IMR-90 (cell line): ENCODE measurements around the gene NES. TPM values are rescaled to one million over a fixed set of nuclear protein-coding genes. Genes with fewer than 3 reads are reported as not detected.

Source experiments
- ATAC-seq: fragments of 200-7000 bp; cut with Tn5 transposase; 2 replicates; pipeline ENCODE4 v1.9.1; 2020; ENCODE audit warnings: low read depth, mild to moderate bottlenecking, moderate library complexity
- BruUV-seq: library from RNA; stranded (reverse); fragments of 400-500 nt; replicated peaks from 2 replicates; lab custom pipeline; 2021; lab: Mats Ljungman, UMichigan
- CTCF ChIA-PET: fragments of 300-600 bp; formaldehyde crosslinking; extraction: SDS; loops from one replicate; lab custom pipeline; 2021; ENCODE audit warnings: antibody characterized with exemption; lab: Yijun Ruan, JAX
- POLR2A ChIA-PET: fragments of 300-600 bp; sonication (Branson Sonifier 250); formaldehyde crosslinking; loops from one replicate; lab custom pipeline; 2022; ENCODE audit warnings: antibody characterized with exemption; ENCODE audit not compliant: unreplicated experiment; lab: Charles Lee
- DNase-seq: peaks from one replicate; pipeline ENCODE4 v3.0.0; 2013
- H2AFZ ChIP-seq: replicated peaks from 2 replicates; pipeline ENCODE3; 2013; ENCODE audit warnings: low read length, mild to moderate bottlenecking; ENCODE audit not compliant: poor library complexity
- H2AK5ac ChIP-seq: 2 replicates; pipeline ENCODE4 v1.6.1; 2013; ENCODE audit warnings: low read depth, low read length, inconsistent platforms
- H2AK9ac ChIP-seq: replicated peaks from 2 replicates; pipeline ENCODE3; 2013; ENCODE audit warnings: mild to moderate bottlenecking, low read depth, low read length, moderate library complexity; ENCODE audit not compliant: poor library complexity
- H2BK120ac ChIP-seq: 2 replicates; pipeline ENCODE4 v1.6.1; 2013; ENCODE audit warnings: low read depth, low read length, inconsistent platforms
- H2BK15ac ChIP-seq: 3 replicates; pipeline ENCODE4 v1.6.1; 2013; ENCODE audit warnings: low read depth, low read length, inconsistent platforms
- H2BK20ac ChIP-seq: 2 replicates; pipeline ENCODE4 v1.6.1; 2013; ENCODE audit warnings: low read depth, mild to moderate bottlenecking, inconsistent platforms, low read length, moderate library complexity
- H2BK5ac ChIP-seq: 2 replicates; pipeline ENCODE4 v1.6.1; 2013; ENCODE audit warnings: mild to moderate bottlenecking, low read depth, low read length, inconsistent platforms; ENCODE audit not compliant: poor library complexity, severe bottlenecking
- H3K14ac ChIP-seq: replicated peaks from 2 replicates; pipeline ENCODE4 v1.6.1; 2013; ENCODE audit warnings: low read depth, low read length, inconsistent platforms
- H3K18ac ChIP-seq: 2 replicates; pipeline ENCODE4 v1.6.1; 2013; ENCODE audit warnings: low read depth, low read length, control low read depth
- H3K23ac ChIP-seq: 2 replicates; pipeline ENCODE4 v1.6.1; 2013; ENCODE audit warnings: low read depth, low read length, inconsistent platforms
- H3K27ac ChIP-seq: 2 replicates; pipeline ENCODE4 v1.5.1; 2013; ENCODE audit warnings: mild to moderate bottlenecking, control low read depth, low read length; ENCODE audit not compliant: insufficient read depth
- H3K27me3 ChIP-seq: 2 replicates; pipeline ENCODE4 v1.6.1; 2013; ENCODE audit warnings: low read length; ENCODE audit not compliant: control insufficient read depth, insufficient read depth
- H3K36me3 ChIP-seq: 2 replicates; pipeline ENCODE4 v1.6.1; 2013; ENCODE audit warnings: low read length, mixed read lengths; ENCODE audit not compliant: control insufficient read depth, insufficient read depth
- H3K4ac ChIP-seq: 2 replicates; pipeline ENCODE4 v1.6.1; 2013; ENCODE audit warnings: low read depth, low read length, inconsistent platforms
- H3K4me1 ChIP-seq: 2 replicates; pipeline ENCODE4 v1.6.1; 2013; ENCODE audit warnings: low read length, mixed read lengths; ENCODE audit not compliant: control insufficient read depth, insufficient read depth
- H3K4me2 ChIP-seq: 2 replicates; pipeline ENCODE4 v1.6.1; 2013; ENCODE audit warnings: low read depth, mild to moderate bottlenecking, control low read depth, low read length, moderate library complexity
- H3K4me3 ChIP-seq: 2 replicates; pipeline ENCODE4 v1.5.1; 2013; ENCODE audit warnings: low read depth, mild to moderate bottlenecking, control low read depth, low read length, moderate library complexity; ENCODE audit not compliant: insufficient read depth
- H3K56ac ChIP-seq: 2 replicates; pipeline ENCODE4 v1.6.1; 2013; ENCODE audit warnings: low read length, inconsistent platforms; ENCODE audit not compliant: insufficient read depth; ENCODE audit errors: extremely low read depth
- H3K79me1 ChIP-seq, 2 experiments: 2 replicates each; pipeline ENCODE4 v1.6.1; 2013; ENCODE audit warnings: low read length in 2 of 2, inconsistent platforms in 1 of 2, low read depth in 1 of 2
- H3K9ac ChIP-seq: 2 replicates; pipeline ENCODE4 v1.6.1; 2013; ENCODE audit warnings: low read depth, low read length, control low read depth
- H3K9me1 ChIP-seq: 2 replicates; pipeline ENCODE4 v1.6.1; 2013; ENCODE audit warnings: low read length, inconsistent platforms; ENCODE audit not compliant: insufficient read depth
- H3K9me3 ChIP-seq: 2 replicates; pipeline ENCODE4 v1.6.1; 2013; ENCODE audit warnings: low read length; ENCODE audit not compliant: control insufficient read depth, insufficient read depth
- H4K20me1 ChIP-seq: 2 replicates; pipeline ENCODE4 v1.6.1; 2013; ENCODE audit warnings: low read length, inconsistent platforms; ENCODE audit not compliant: insufficient read depth
- H4K5ac ChIP-seq: 2 replicates; pipeline ENCODE4 v1.6.1; 2013; ENCODE audit warnings: mild to moderate bottlenecking, low read depth, low read length, control low read depth
- H4K8ac ChIP-seq, 2 experiments: 2 replicates each; pipeline ENCODE4 v1.6.1; 2013; ENCODE audit warnings: low read depth in 2 of 2, low read length in 2 of 2, control low read depth in 1 of 2, inconsistent platforms in 1 of 2
- H4K91ac ChIP-seq: 2 replicates; pipeline ENCODE4 v1.6.1; 2013; ENCODE audit warnings: low read depth, low read length, inconsistent platforms; ENCODE audit not compliant: insufficient read depth
- BHLHE40 ChIP-seq: fragments of 150-350 bp; IDR thresholded peaks from 2 replicates; pipeline ENCODE4 v1.6.1; 2016; ENCODE audit warnings: mild to moderate bottlenecking, low read depth, low read length
- CEBPB ChIP-seq: IDR thresholded peaks from 2 replicates; pipeline ENCODE4 v1.6.1; 2012; ENCODE audit warnings: low read depth, low read length, improper control_type of control experiment
- CHD1 ChIP-seq: IDR thresholded peaks from 2 replicates; pipeline ENCODE4 v1.6.1; 2012; ENCODE audit warnings: low read depth, low read length, improper control_type of control experiment
- CTCF ChIP-seq: conservative IDR thresholded peaks from 2 replicates; pipeline ENCODE4 v1.5.1; 2012; ENCODE audit warnings: mild to moderate bottlenecking, low read depth, low read length, improper control_type of control experiment
- ELK1 ChIP-seq: fragments of 150-350 bp; IDR thresholded peaks from 2 replicates; pipeline ENCODE4 v1.6.1; 2016; ENCODE audit warnings: low read depth, mild to moderate bottlenecking, low read length, moderate library complexity, borderline replicate concordance
- MAZ ChIP-seq: IDR thresholded peaks from 2 replicates; pipeline ENCODE4 v1.6.1; 2012; ENCODE audit warnings: low read depth, mild to moderate bottlenecking, low read length, improper control_type of control experiment, moderate library complexity, borderline replicate concordance
- NFE2L2 ChIP-seq: fragments of 150-350 bp; IDR thresholded peaks from 2 replicates; pipeline ENCODE4 v1.6.1; 2016; ENCODE audit warnings: low read depth, mild to moderate bottlenecking, low read length
- RCOR1 ChIP-seq: IDR thresholded peaks from 2 replicates; pipeline ENCODE4 v1.6.1; 2012; ENCODE audit warnings: mild to moderate bottlenecking, low read length, improper control_type of control experiment; ENCODE audit not compliant: insufficient replicate concordance
- RFX5 ChIP-seq: IDR thresholded peaks from 2 replicates; pipeline ENCODE4 v1.8.0; 2012; ENCODE audit warnings: low read depth, mild to moderate bottlenecking, low read length, moderate library complexity
- USF2 ChIP-seq: fragments of 150-350 bp; IDR thresholded peaks from 2 replicates; pipeline ENCODE4 v1.6.1; 2017; ENCODE audit warnings: mild to moderate bottlenecking, antibody characterized with exemption, low read length, low read depth
- WGBS, 2 experiments: methylation state at CpG; one replicate each; pipeline versions ENCODE4 v1.1.5 to v1.1.7; 2013; ENCODE audit warnings: missing lambda C conversion rate in 2 of 2; ENCODE audit not compliant: insufficient read length in 1 of 2; ENCODE audit errors: extremely low coverage in 2 of 2; 5-methylcytosine and 5-hydroxymethylcytosine counted together
- dilution Hi-C: fragments of 300-500 bp; cut with HindIII; formaldehyde crosslinking; loops from one replicate; pipeline ENCODE4 v1.14.3; 2018; ENCODE audit warnings: low sequenced_read_pairs; ENCODE audit not compliant: unreplicated experiment
- in situ Hi-C: fragments of 300-500 bp; cut with MboI; formaldehyde crosslinking; loops from 3 replicates; pipeline ENCODE4 v1.14.3; 2019; ENCODE audit warnings: low sequenced_read_pairs, inconsistent platforms, mixed read lengths
- intact Hi-C: fragments of 100-400 bp; cut with micrococcal nuclease; formaldehyde crosslinking; loops from 2 replicates; pipeline ENCODE4 v1.10.0; 2022
- polyA plus RNA-seq, 3 experiments: library from polyadenylated mRNA; depleted of rRNA; stranded (reverse); fragments of >200 nt; gene quantifications; 2 replicates each; pipeline ENCODE4 v1.2.3, GENCODE V29; 2012; ENCODE audit warnings: low replicate concordance in 1 of 3
- total RNA-seq: library from RNA; depleted of rRNA; stranded (reverse); fragments of >200 nt; gene quantifications from 2 replicates; pipeline ENCODE4 v1.2.3, GENCODE V29; 2012

NES gene
- total and polyA plus RNA-seq, 2 of the 4 experiments (the other 2 are of a cell fraction), result 25.3 to 40.1 TPM

GRCh38 chr1:156691191-156691590 is 14.0 kb upstream of the NES start:
- peaks cover 6% of the 10 kb centered on the region; the same call in 1 of the 2 replicates for H3K4me1 ChIP-seq
- no peak overlapping the region for H3K4ac ChIP-seq
- no peak for ATAC-seq
- no peak overlapping the region for H2BK15ac ChIP-seq
- H2BK120ac ChIP-seq, result no peak overlapping the region
- no peak overlapping the region for H4K5ac ChIP-seq
- no peak overlapping the region for H3K56ac ChIP-seq
- no peak for DNase-seq
- H3K27me3 ChIP-seq, result peaks cover 3% of the 10 kb centered on the region; the same call in 1 of the 2 replicates
- no peak overlapping the region for H3K9ac ChIP-seq
- in situ Hi-C loops (loop anchor here (10.0 kb wide), 1 partner anchor 194 kb away; no protein-coding TSS in a partner anchor), intact Hi-C loops (no loop called here), dilution Hi-C loops (no loop called here)
- H2AFZ ChIP-seq, result no peak overlapping the region
- H4K20me1 ChIP-seq, result no peaks in the 10 kb centered on the region
- no peaks in the 10 kb centered on the region for H3K36me3 ChIP-seq
- no TSS peak for BruUV-seq
- WGBS, 2 experiments, result 80% methylated on average over 1 of the region's 10 CpGs; no CpG with 5 or more reads in 1 of the 2 experiments
- H2AK5ac ChIP-seq, result no peak overlapping the region
- H3K27ac ChIP-seq, result no peak overlapping the region
- no peak overlapping the region for H2BK20ac ChIP-seq
- no peak overlapping the region for H4K8ac ChIP-seq
- H2AK9ac ChIP-seq, result no peak overlapping the region
- no peak overlapping the region for H3K4me2 ChIP-seq
- no peaks in the 10 kb centered on the region for H3K9me1 ChIP-seq
- H2BK5ac ChIP-seq, result no peak overlapping the region
- no peak overlapping the region for H4K91ac ChIP-seq
- H3K9me3 ChIP-seq, result no peaks in the 10 kb centered on the region
- CTCF ChIA-PET, result interaction anchor here (0.9 to 5.2 kb wide), 3 partner anchors 14 to 168 kb away, joined by 3 to 104 read pairs (median 54); partner anchors contain the start of genes CRABP2, ISG20L2 and METTL25B
- no peak overlapping the region for H3K14ac ChIP-seq
- H3K4me3 ChIP-seq, result no peak overlapping the region
- no peaks in the 10 kb centered on the region for H3K79me1 ChIP-seq
- no peak overlapping the region for H3K23ac ChIP-seq
- H3K18ac ChIP-seq, result no peak overlapping the region
- POLR2A ChIA-PET, result no interaction called here
- no peak for TF ChIP-seq RCOR1
- no peak for TF ChIP-seq CTCF
- no peak for TF ChIP-seq CEBPB
- no peak for TF ChIP-seq CHD1
- no peak for TF ChIP-seq ELK1
- no peak for TF ChIP-seq NFE2L2
- no peak for TF ChIP-seq BHLHE40
- TF ChIP-seq MAZ, result no peak
- no peak for TF ChIP-seq RFX5
- no peak for TF ChIP-seq USF2
